Measurements from ENCODE around the gene ABCG2.
"Not testable (repeated sequence)": the region's sequence is repeated elsewhere in the genome, so short reads cannot be mapped to it uniquely, and the experiment has no call there.

ABCG2 gene

GRCh38 chr4:88163336-88163735, 4.9 kb upstream of the ABCG2 start:
- no peak for DNase-seq (ENCODE audit: low spot score)

GRCh38 chr4:88162626-88163025, 4.2 kb upstream of the ABCG2 start:
- DNase-seq (ENCODE audit: low spot score) = no peak

GRCh38 chr4:88159229-88159725, 838 bp upstream of the ABCG2 start:
- no peak for DNase-seq (ENCODE audit: low spot score)

GRCh38 chr4:88158038-88158488, 376 bp downstream of the ABCG2 start:
- no peak for DNase-seq (ENCODE audit: low spot score)

- not testable (repeated sequence) for DNase-seq (ENCODE audit: low spot score)
These were observed 6.1 kb downstream of the ABCG2 start for GRCh38 chr4:88152331-88152730.

- DNase-seq (ENCODE audit: low spot score) = no peak
These were observed 9.9 kb downstream of the ABCG2 start for GRCh38 chr4:88148560-88148959.

GRCh38 chr4:88147799-88148217, 10.6 kb downstream of the ABCG2 start:
- no peak for DNase-seq (ENCODE audit: low spot score)

GRCh38 chr4:88146891-88147290, 11.5 kb downstream of the ABCG2 start:
- DNase-seq (ENCODE audit: low spot score) = no peak

GRCh38 chr4:88144866-88145300, 13.6 kb downstream of the ABCG2 start:
- DNase-seq (ENCODE audit: low spot score) = no peak

- no peak for DNase-seq (ENCODE audit: low spot score)
These were observed 14.4 kb downstream of the ABCG2 start for GRCh38 chr4:88144048-88144447.

- DNase-seq (ENCODE audit: low spot score) = no peak
These were observed 14.9 kb downstream of the ABCG2 start for GRCh38 chr4:88143504-88143903.

- no peak for DNase-seq (ENCODE audit: low spot score)
These were observed 19.9 kb downstream of the ABCG2 start for GRCh38 chr4:88138561-88138960.

- DNase-seq (ENCODE audit: low spot score) = no peak
These were observed 21.3 kb downstream of the ABCG2 start for GRCh38 chr4:88137112-88137511.

GRCh38 chr4:88136249-88136648, 22.2 kb downstream of the ABCG2 start:
- DNase-seq (ENCODE audit: low spot score) = no peak

GRCh38 chr4:88135356-88135663, 23.1 kb downstream of the ABCG2 start:
- DNase-seq (ENCODE audit: low spot score) = no peak

GRCh38 chr4:88134536-88135355, 23.7 kb downstream of the ABCG2 start:
- no peak for DNase-seq (ENCODE audit: low spot score)

GRCh38 chr4:88134111-88134510, 24.3 kb downstream of the ABCG2 start:
- no peak for DNase-seq (ENCODE audit: low spot score)

GRCh38 chr4:88130544-88131305, 27.7 kb downstream of the ABCG2 start:
- no peak for DNase-seq (ENCODE audit: low spot score)

- no peak for DNase-seq (ENCODE audit: low spot score)
These were observed 28.4 kb downstream of the ABCG2 start for GRCh38 chr4:88130003-88130402.

- DNase-seq (ENCODE audit: low spot score) = not testable (repeated sequence)
These were observed 36.2 kb downstream of the ABCG2 start for GRCh38 chr4:88122260-88122659.

GRCh38 chr4:88119943-88120342, 38.5 kb downstream of the ABCG2 start:
- DNase-seq (ENCODE audit: low spot score) = no peak

- no peak for DNase-seq (ENCODE audit: low spot score)
These were observed 42.9 kb downstream of the ABCG2 start for GRCh38 chr4:88115587-88115986.

- DNase-seq (ENCODE audit: low spot score) = no peak
These were observed 45.6 kb downstream of the ABCG2 start for GRCh38 chr4:88112856-88113255.

Data from CD4-positive, alpha-beta T cell treated with Interleukin-15 for 4 hours (primary cell).